Endothelial cell of umbilical vein (primary cell): ENCODE data around the gene GCNT1. TPM values are rescaled to one million over a fixed set of nuclear protein-coding genes. Genes with fewer than 3 reads are reported as not detected.

Experiments used
- BruUV-seq: library from RNA; stranded (reverse); fragments of 400-500 nt; replicated peaks from 2 replicates; lab custom pipeline; 2021; lab: Mats Ljungman, UMichigan
- CTCF ChIA-PET: fragments of 300-600, 350-600 bp; sonication (Branson Sonifier 250); formaldehyde crosslinking; loops from one replicate; lab custom pipeline; 2021; ENCODE audit warnings: antibody characterized with exemption, inconsistent platforms; lab: Charles Lee
- POLR2A ChIA-PET: fragments of 300-600, 350-600 bp; sonication (Branson Sonifier 250); formaldehyde crosslinking; loops from one replicate; lab custom pipeline; 2021; ENCODE audit warnings: antibody characterized with exemption, inconsistent platforms; lab: Charles Lee
- DNase-seq: peaks from one replicate; pipeline ENCODE4 v3.0.0-alpha.2; 2011; ENCODE audit warnings: low read depth, low spot score
- FAIRE-seq: peaks from 2 replicates; lab custom pipeline; 2011; peaks lifted over from hg19 to GRCh38; lab: Jason Lieb, UNC
- H2AFZ ChIP-seq: 2 replicates; pipeline ENCODE4 v1.6.0; 2012; ENCODE audit warnings: low read depth, low read length, control low read depth, inconsistent platforms
- H3K27ac ChIP-seq: 2 replicates; pipeline ENCODE4 v1.5.1; 2011; ENCODE audit warnings: low read depth, mild to moderate bottlenecking, control low read depth, low read length, moderate library complexity; ENCODE audit not compliant: insufficient read depth
- H3K27me3 ChIP-seq, 2 experiments: 2 replicates each; pipeline versions ENCODE4 v1.6.0 to v1.6.1; 2011; ENCODE audit warnings: low read length in 2 of 2, mixed read lengths in 1 of 2; ENCODE audit not compliant: control insufficient read depth in 2 of 2, insufficient read depth in 2 of 2
- H3K36me3 ChIP-seq, 2 experiments: 2 replicates in 1 of 2; 3 replicates in 1 of 2; pipeline ENCODE4 v1.5.1; 2011; ENCODE audit warnings: low read length in 2 of 2, mild to moderate bottlenecking in 1 of 2, moderate library complexity in 1 of 2; ENCODE audit not compliant: control insufficient read depth in 2 of 2, insufficient read depth in 2 of 2; ENCODE audit errors: extremely low read depth in 1 of 2
- H3K4me1 ChIP-seq: 3 replicates; pipeline ENCODE4 v1.5.1; 2011; ENCODE audit warnings: mild to moderate bottlenecking, low read length; ENCODE audit not compliant: control insufficient read depth, insufficient read depth; ENCODE audit errors: extremely low read depth
- H3K4me2 ChIP-seq: 2 replicates; pipeline ENCODE4 v1.6.1; 2011; ENCODE audit warnings: low read length, control low read depth, mixed read lengths; ENCODE audit not compliant: insufficient read depth
- H3K4me3 ChIP-seq, 3 experiments: fragments of 200-600 bp in 1 of 3; sonication (generic), shearing (Covaris generic) in 1 of 3; replicated peaks in 1 of 3; 2 replicates each; pipeline ENCODE4 v1.5.1; 2011 to 2016; ENCODE audit warnings: control low read depth in 3 of 3, low read length in 3 of 3, mild to moderate bottlenecking in 2 of 3, inconsistent platforms in 1 of 3, low read depth in 1 of 3, moderate library complexity in 1 of 3; ENCODE audit not compliant: insufficient read depth in 1 of 3
- H3K79me2 ChIP-seq: 2 replicates; pipeline ENCODE4 v1.6.0; 2012; ENCODE audit warnings: low read length, inconsistent platforms; ENCODE audit not compliant: control insufficient read depth, insufficient read depth
- H3K9ac ChIP-seq: replicated peaks from 2 replicates; pipeline ENCODE3; 2011; ENCODE audit warnings: low read length, control low read depth; ENCODE audit not compliant: insufficient read depth; ENCODE audit errors: extremely low read depth
- H3K9me1 ChIP-seq: replicated peaks from 3 replicates; pipeline ENCODE4 v1.6.0; 2011; ENCODE audit warnings: mild to moderate bottlenecking, low read length; ENCODE audit not compliant: control insufficient read depth, insufficient read depth; ENCODE audit errors: extremely low read depth
- H3K9me3 ChIP-seq: replicated peaks from 2 replicates; pipeline ENCODE4 v1.5.1; 2012; ENCODE audit warnings: low read length, inconsistent platforms; ENCODE audit not compliant: control insufficient read depth, insufficient read depth
- H4K20me1 ChIP-seq: replicated peaks from 2 replicates; pipeline ENCODE3; 2011; ENCODE audit warnings: mild to moderate bottlenecking, low read length; ENCODE audit not compliant: control insufficient read depth, insufficient read depth; ENCODE audit errors: extremely low read depth
- EZH2 ChIP-seq: IDR thresholded peaks from 2 replicates; pipeline ENCODE4 v1.6.1; 2012; ENCODE audit warnings: borderline replicate concordance, low read depth, mild to moderate bottlenecking, moderate library complexity, low read length, inconsistent platforms; ENCODE audit not compliant: severe bottlenecking
- FOS ChIP-seq: IDR thresholded peaks from 2 replicates; pipeline ENCODE4 v1.6.1; 2011; ENCODE audit warnings: mild to moderate bottlenecking, low read length, moderate library complexity, borderline replicate concordance; ENCODE audit not compliant: insufficient read depth
- GATA2 ChIP-seq: IDR thresholded peaks from 2 replicates; pipeline ENCODE4 v1.7.0; 2011; ENCODE audit warnings: low read depth, mild to moderate bottlenecking, moderate library complexity, mixed read lengths, low read length; ENCODE audit not compliant: insufficient read length, insufficient read depth
- JUN ChIP-seq: IDR thresholded peaks from 2 replicates; pipeline ENCODE4 v1.6.1; 2011; ENCODE audit warnings: borderline replicate concordance, low read depth; ENCODE audit not compliant: insufficient read length, insufficient read depth
- MAX ChIP-seq: IDR thresholded peaks from 2 replicates; pipeline ENCODE4 v1.6.1; 2011; ENCODE audit not compliant: insufficient read depth, insufficient read length
- MYC ChIP-seq: IDR thresholded peaks from one replicate; pipeline ENCODE4 v1.6.1; 2011; ENCODE audit warnings: mild to moderate bottlenecking, low read depth, low read length
- POLR2A ChIP-seq: IDR thresholded peaks from 2 replicates; pipeline ENCODE4 v1.6.1; 2012; ENCODE audit warnings: low read depth, mild to moderate bottlenecking, control low read depth, low read length
- POLR2AphosphoS5 ChIP-seq: IDR thresholded peaks from 2 replicates; pipeline ENCODE4 v1.6.1; 2012; ENCODE audit warnings: low read depth, mild to moderate bottlenecking, control low read depth, low read length, moderate library complexity; ENCODE audit not compliant: insufficient read depth
- dilution Hi-C: fragments of 300-500 bp; cut with MboI; formaldehyde crosslinking; loops from one replicate; pipeline ENCODE4 v1.15.0; 2019; ENCODE audit warnings: low sequenced_read_pairs; ENCODE audit not compliant: extremely low pct_ligation_motif_present
- intact Hi-C: fragments of 100-400 bp; cut with micrococcal nuclease; formaldehyde crosslinking; loops from one replicate; pipeline ENCODE4 v1.10.0; 2022
- polyA plus RNA-seq, 4 experiments: library from polyadenylated mRNA; depleted of rRNA in 3 of 4; stranded (reverse) in 3 of 4; unstranded in 1 of 4; fragments of >200 nt; gene quantifications; 2 replicates each; pipeline versions ENCODE4 v1.2.1 to v1.2.3, GENCODE V29; 2011 to 2012; ENCODE audit warnings: missing spikeins in 1 of 4
- total RNA-seq: library from RNA; stranded (reverse); gene quantifications from 2 replicates; pipeline ENCODE4 v1.2.3, GENCODE V29; 2021
- TF ChIP-seq, protein P1 (sequence below), 2 donors: IDR thresholded peaks; 1 replicate in 1 of 2; 2 replicates in 1 of 2; pipeline ENCODE4 v1.5.1; 2011; ENCODE audit warnings: low read length in 2 of 2, mild to moderate bottlenecking in 2 of 2, moderate library complexity in 2 of 2, control low read depth in 1 of 2, inconsistent platforms in 1 of 2, low read depth in 1 of 2; ENCODE audit not compliant: insufficient read depth in 1 of 2; ENCODE audit errors: extremely low read depth in 1 of 2

The GCNT1 gene
- total and polyA plus RNA-seq, 2 donors (not counting 3 experiments of a cell fraction or from before 2014, with no cell fraction given): 18.1 to 30.9 TPM

GRCh38 chr9:76552181-76552580 is 93.2 kb downstream of the GCNT1 start:
- no TSS peak for BruUV-seq
- Histone ChIP-seq H4K20me1 (no peaks in the 10 kb centered on the region), H3K9me3 (no peaks in the 10 kb centered on the region), H3K4me3 (no peak overlapping the region), H3K27me3 (no peaks in the 10 kb centered on the region), H3K27ac (no peak overlapping the region), H3K9ac (no peak overlapping the region), H3K79me2 (no peaks in the 10 kb centered on the region), H3K4me2 (no peak overlapping the region), H3K36me3 (no peaks in the 10 kb centered on the region), H3K9me1 (no peaks in the 10 kb centered on the region), H3K4me1 (no peaks in the 10 kb centered on the region), H2AFZ (no peak overlapping the region)
- ChIA-PET POLR2A (no interaction called here), CTCF (no interaction called here)
- intact Hi-C loops (no loop called here), dilution Hi-C loops (no loop called here)
- FAIRE-seq (no peak), DNase-seq (no peak)
- TF ChIP-seq, protein P1, sequence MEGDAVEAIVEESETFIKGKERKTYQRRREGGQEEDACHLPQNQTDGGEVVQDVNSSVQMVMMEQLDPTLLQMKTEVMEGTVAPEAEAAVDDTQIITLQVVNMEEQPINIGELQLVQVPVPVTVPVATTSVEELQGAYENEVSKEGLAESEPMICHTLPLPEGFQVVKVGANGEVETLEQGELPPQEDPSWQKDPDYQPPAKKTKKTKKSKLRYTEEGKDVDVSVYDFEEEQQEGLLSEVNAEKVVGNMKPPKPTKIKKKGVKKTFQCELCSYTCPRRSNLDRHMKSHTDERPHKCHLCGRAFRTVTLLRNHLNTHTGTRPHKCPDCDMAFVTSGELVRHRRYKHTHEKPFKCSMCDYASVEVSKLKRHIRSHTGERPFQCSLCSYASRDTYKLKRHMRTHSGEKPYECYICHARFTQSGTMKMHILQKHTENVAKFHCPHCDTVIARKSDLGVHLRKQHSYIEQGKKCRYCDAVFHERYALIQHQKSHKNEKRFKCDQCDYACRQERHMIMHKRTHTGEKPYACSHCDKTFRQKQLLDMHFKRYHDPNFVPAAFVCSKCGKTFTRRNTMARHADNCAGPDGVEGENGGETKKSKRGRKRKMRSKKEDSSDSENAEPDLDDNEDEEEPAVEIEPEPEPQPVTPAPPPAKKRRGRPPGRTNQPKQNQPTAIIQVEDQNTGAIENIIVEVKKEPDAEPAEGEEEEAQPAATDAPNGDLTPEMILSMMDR (IDR thresholded peaks at IDR 0.05; ENCODE audit: extremely low read depth in 1 of 2, insufficient read depth in 1 of 2, low read depth in 1 of 2, low read length in 2 of 2): no peak
- TF ChIP-seq FOS (no peak), MYC (no peak), POLR2A (no peak)

GRCh38 chr9:76552751-76553455 is 93.9 kb downstream of the GCNT1 start:
- no peaks in the 10 kb centered on the region for H3K36me3 ChIP-seq
- no peaks in the 10 kb centered on the region for H3K9me1 ChIP-seq
- DNase-seq (no peak), FAIRE-seq (no peak)
- H3K79me2 ChIP-seq: no peaks in the 10 kb centered on the region
- H2AFZ ChIP-seq: no peak overlapping the region
- no peaks in the 10 kb centered on the region for H3K4me1 ChIP-seq
- no peak overlapping the region for H3K4me3 ChIP-seq
- ChIA-PET CTCF (no interaction called here), POLR2A (no interaction called here)
- TF ChIP-seq, protein P1 (IDR thresholded peaks at IDR 0.05; ENCODE audit: extremely low read depth in 1 of 2, insufficient read depth in 1 of 2, low read depth in 1 of 2, low read length in 2 of 2): no peak
- TF ChIP-seq POLR2AphosphoS5 (no peak), FOS (no peak), POLR2A (no peak), EZH2 (no peak), MAX (no peak), JUN (no peak), GATA2 (no peak), MYC (no peak)
- no peaks in the 10 kb centered on the region for H4K20me1 ChIP-seq
- H3K9ac ChIP-seq: no peak overlapping the region
- dilution Hi-C loops: no loop called here
- H3K9me3 ChIP-seq: no peaks in the 10 kb centered on the region
- H3K4me2 ChIP-seq: no peak overlapping the region
- no peaks in the 10 kb centered on the region for H3K27me3 ChIP-seq
- intact Hi-C loops: no loop called here
- BruUV-seq: no TSS peak
- H3K27ac ChIP-seq: no peak overlapping the region
